ENCODE results near the gene HECW1. TPM values are rescaled to one million over a fixed set of nuclear protein-coding genes. Genes with fewer than 3 reads are reported as not detected.

Gene HECW1
- total RNA-seq, 1 donor from 2014 or later = not detected

GRCh38 chr7:43535810-43536585 lies 423.6 kb downstream of the HECW1 start:
- ChIA-PET CTCF (no interaction called here), POLR2A (no interaction called here)
- Mint-ChIP-seq H3K27ac (no peak overlapping the region), H3K4me1 (no peaks in the 10 kb centered on the region), H3K36me3 (ENCODE audit: low read depth) (no peaks in the 10 kb centered on the region), H3K9me3 (no peaks in the 10 kb centered on the region), H3K4me3 (no peak overlapping the region), H3K27me3 (peaks cover 10% of the 10 kb centered on the region)
- ATAC-seq (ENCODE audit: low read depth) (no peak), DNase-seq (no peak)
- intact Hi-C loops (cut with micrococcal nuclease) = no loop called here
- no peak for TF ChIP-seq CTCF (IDR thresholded peaks at IDR 0.05)

GRCh38 chr7:43536773-43537172 lies 424.3 kb downstream of the HECW1 start:
- H3K27me3 Mint-ChIP-seq = peaks cover 12% of the 10 kb centered on the region
- no peak overlapping the region for H3K4me3 Mint-ChIP-seq
- intact Hi-C loops (cut with micrococcal nuclease) = no loop called here
- ATAC-seq (ENCODE audit: low read depth) (no peak), DNase-seq (no peak)
- no peak for TF ChIP-seq CTCF (IDR thresholded peaks at IDR 0.05)
- CTCF ChIA-PET = no interaction called here
- no peaks in the 10 kb centered on the region for H3K36me3 Mint-ChIP-seq (ENCODE audit: low read depth)
- no peaks in the 10 kb centered on the region for H3K9me3 Mint-ChIP-seq
- POLR2A ChIA-PET = no interaction called here
- no peak overlapping the region for H3K27ac Mint-ChIP-seq
- no peaks in the 10 kb centered on the region for H3K4me1 Mint-ChIP-seq

- H3K9me3 Mint-ChIP-seq = no peaks in the 10 kb centered on the region
- H3K4me1 Mint-ChIP-seq = no peaks in the 10 kb centered on the region
- ChIA-PET CTCF (no interaction called here), POLR2A (no interaction called here)
- intact Hi-C loops (cut with micrococcal nuclease) = no loop called here
- TF ChIP-seq CTCF (IDR thresholded peaks at IDR 0.05) = no peak
- no peak for DNase-seq
- peaks cover 12% of the 10 kb centered on the region for H3K27me3 Mint-ChIP-seq
- ATAC-seq (ENCODE audit: low read depth) = no peak
- H3K36me3 Mint-ChIP-seq (ENCODE audit: low read depth) = no peaks in the 10 kb centered on the region
- H3K27ac Mint-ChIP-seq = no peak overlapping the region
- no peak overlapping the region for H3K4me3 Mint-ChIP-seq
Observed at GRCh38 chr7:43537765-43538403, 425.4 kb downstream of the HECW1 start.

- Mint-ChIP-seq H3K36me3 (ENCODE audit: low read depth) (no peaks in the 10 kb centered on the region), H3K4me1 (no peaks in the 10 kb centered on the region), H3K27me3 (peaks cover 14% of the 10 kb centered on the region), H3K9me3 (no peaks in the 10 kb centered on the region), H3K4me3 (no peak overlapping the region), H3K27ac (no peak overlapping the region)
- TF ChIP-seq CTCF (IDR thresholded peaks at IDR 0.05) = no peak
- ChIA-PET CTCF (no interaction called here), POLR2A (no interaction called here)
- intact Hi-C loops (cut with micrococcal nuclease) = no loop called here
- ATAC-seq (ENCODE audit: low read depth) (no peak), DNase-seq (no peak)
Observed at GRCh38 chr7:43538404-43538771, 425.9 kb downstream of the HECW1 start.

- H3K36me3 Mint-ChIP-seq (ENCODE audit: low read depth) = no peaks in the 10 kb centered on the region
- no peak for DNase-seq
- ChIA-PET CTCF (no interaction called here), POLR2A (no interaction called here)
- H3K4me3 Mint-ChIP-seq = no peak overlapping the region
- no peaks in the 10 kb centered on the region for H3K9me3 Mint-ChIP-seq
- H3K27ac Mint-ChIP-seq = no peak overlapping the region
- intact Hi-C loops (cut with micrococcal nuclease) = no loop called here
- peaks cover 15% of the 10 kb centered on the region for H3K27me3 Mint-ChIP-seq
- ATAC-seq (ENCODE audit: low read depth) = no peak
- TF ChIP-seq CTCF (IDR thresholded peaks at IDR 0.05) = no peak
- H3K4me1 Mint-ChIP-seq = no peaks in the 10 kb centered on the region
Observed at GRCh38 chr7:43540471-43540870, 428.0 kb downstream of the HECW1 start.
